ENCODE data around the gene AHDC1. TPM values are rescaled to one million over a fixed set of nuclear protein-coding genes. Genes with fewer than 3 reads are reported as not detected.

AHDC1 gene
- total RNA-seq, 1 donor from 2014 or later: 50.1 TPM

GRCh38 chr1:27649306-27649635 is 45.3 kb upstream of the AHDC1 start:
- Mint-ChIP-seq H3K27me3 (ENCODE audit: low read depth) (no peaks in the 10 kb centered on the region), H3K36me3 (ENCODE audit: low read depth) (no peaks in the 10 kb centered on the region), H3K9me3 (no peaks in the 10 kb centered on the region), H3K4me1 (peaks cover 29% of the 10 kb centered on the region), H3K27ac (ENCODE audit: unreplicated experiment) (no peak overlapping the region), H3K4me3 (no peak overlapping the region)
- no peak for TF ChIP-seq CTCF (conservative IDR thresholded peaks at IDR 0.05)
- DNase-seq (ENCODE audit: low read depth, low spot score): no peak

GRCh38 chr1:27648602-27649305 is 44.8 kb upstream of the AHDC1 start:
- Mint-ChIP-seq H3K4me3 (no peak overlapping the region), H3K27ac (ENCODE audit: unreplicated experiment) (no peak overlapping the region), H3K4me1 (peaks cover 32% of the 10 kb centered on the region), H3K36me3 (ENCODE audit: low read depth) (no peaks in the 10 kb centered on the region), H3K9me3 (no peaks in the 10 kb centered on the region), H3K27me3 (ENCODE audit: low read depth) (no peaks in the 10 kb centered on the region)
- DNase-seq (ENCODE audit: low read depth, low spot score): no peak
- TF ChIP-seq CTCF (conservative IDR thresholded peaks at IDR 0.05): no peak

GRCh38 chr1:27647328-27647727 is 43.4 kb upstream of the AHDC1 start:
- no peak overlapping the region for H3K4me3 Mint-ChIP-seq
- no peaks in the 10 kb centered on the region for H3K9me3 Mint-ChIP-seq
- no peaks in the 10 kb centered on the region for H3K27me3 Mint-ChIP-seq (ENCODE audit: low read depth)
- no peak for DNase-seq (ENCODE audit: low read depth, low spot score)
- H3K4me1 Mint-ChIP-seq: peaks cover 28% of the 10 kb centered on the region
- TF ChIP-seq CTCF (conservative IDR thresholded peaks at IDR 0.05): no peak
- no peak overlapping the region for H3K27ac Mint-ChIP-seq (ENCODE audit: unreplicated experiment)
- no peaks in the 10 kb centered on the region for H3K36me3 Mint-ChIP-seq (ENCODE audit: low read depth)

GRCh38 chr1:27646676-27647075 is 42.7 kb upstream of the AHDC1 start:
- Mint-ChIP-seq H3K4me1 (peaks cover 24% of the 10 kb centered on the region), H3K4me3 (no peak overlapping the region), H3K27me3 (ENCODE audit: low read depth) (no peaks in the 10 kb centered on the region)

GRCh38 chr1:27645071-27645415 is 41.1 kb upstream of the AHDC1 start:
- DNase-seq (ENCODE audit: low read depth, low spot score): no peak
- Mint-ChIP-seq H3K4me3 (no peak overlapping the region), H3K27ac (ENCODE audit: unreplicated experiment) (no peak overlapping the region), H3K9me3 (no peaks in the 10 kb centered on the region), H3K4me1 (peaks cover 11% of the 10 kb centered on the region), H3K36me3 (ENCODE audit: low read depth) (no peaks in the 10 kb centered on the region), H3K27me3 (ENCODE audit: low read depth) (no peaks in the 10 kb centered on the region)
- no peak for TF ChIP-seq CTCF (conservative IDR thresholded peaks at IDR 0.05)

More at GRCh38 chr1:27646676-27647075, 42.7 kb upstream of the AHDC1 start:
- no peak overlapping the region for H3K27ac Mint-ChIP-seq (ENCODE audit: unreplicated experiment)
- TF ChIP-seq CTCF (conservative IDR thresholded peaks at IDR 0.05): no peak
- H3K36me3 Mint-ChIP-seq (ENCODE audit: low read depth): no peaks in the 10 kb centered on the region
- no peaks in the 10 kb centered on the region for H3K9me3 Mint-ChIP-seq
- no peak for DNase-seq (ENCODE audit: low read depth, low spot score)

All from neural crest cell (in vitro differentiated cells).